Stimulated activated CD4-positive, alpha-beta T cell treated with anti-CD3 and anti-CD28 coated beads, Interleukin-15, amount 100 ng/mL, for 1 hour (primary cell): Measurements from ENCODE around the gene SYNGR3.

ENCODE experiments used
- DNase-seq, 2 donors: peaks; one replicate each; pipeline ENCODE4 v3.0.0-alpha.2; 2020; ENCODE audit warnings: low read depth in 1 of 2, low spot score in 1 of 2

Gene SYNGR3

GRCh38 chr16:1976951-1977874 lies 12.6 kb upstream of the SYNGR3 start:
- no peak for DNase-seq

- no peak for DNase-seq
Observed at GRCh38 chr16:1977875-1978268, 11.9 kb upstream of the SYNGR3 start.

DNA sequence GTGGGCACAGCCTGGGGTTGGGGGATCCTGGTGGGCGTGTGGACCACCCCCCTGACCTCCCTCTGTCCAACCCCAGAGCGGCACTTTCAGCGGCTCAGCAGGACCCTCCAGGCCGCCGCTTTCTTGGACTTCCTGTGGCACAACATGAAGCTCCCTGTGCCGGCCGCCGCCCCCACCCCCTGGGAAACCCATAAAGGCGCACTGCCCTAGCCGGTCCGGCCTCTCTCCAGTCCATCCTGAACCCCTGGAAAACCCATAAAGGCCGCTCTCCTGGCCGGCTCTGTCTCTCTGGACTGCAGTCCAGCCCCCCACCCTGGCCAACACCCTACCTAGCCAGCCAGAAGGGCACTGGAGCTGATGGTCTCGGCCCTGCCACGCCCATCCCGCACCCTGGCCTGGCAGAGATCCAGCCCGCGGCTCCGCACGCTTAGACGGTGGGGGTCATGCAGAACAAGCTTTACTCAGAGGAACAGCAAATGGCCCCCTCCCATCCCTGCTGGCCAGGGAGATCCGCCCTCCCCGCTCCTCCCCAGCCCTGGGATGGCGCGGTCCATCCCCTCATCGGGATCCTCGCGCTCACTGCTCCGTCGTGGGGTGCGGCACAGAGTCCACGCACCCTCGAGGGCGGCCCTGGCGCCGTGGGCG lies 11.2 kb upstream of the SYNGR3 start:
- DNase-seq, result no peak

DNA sequence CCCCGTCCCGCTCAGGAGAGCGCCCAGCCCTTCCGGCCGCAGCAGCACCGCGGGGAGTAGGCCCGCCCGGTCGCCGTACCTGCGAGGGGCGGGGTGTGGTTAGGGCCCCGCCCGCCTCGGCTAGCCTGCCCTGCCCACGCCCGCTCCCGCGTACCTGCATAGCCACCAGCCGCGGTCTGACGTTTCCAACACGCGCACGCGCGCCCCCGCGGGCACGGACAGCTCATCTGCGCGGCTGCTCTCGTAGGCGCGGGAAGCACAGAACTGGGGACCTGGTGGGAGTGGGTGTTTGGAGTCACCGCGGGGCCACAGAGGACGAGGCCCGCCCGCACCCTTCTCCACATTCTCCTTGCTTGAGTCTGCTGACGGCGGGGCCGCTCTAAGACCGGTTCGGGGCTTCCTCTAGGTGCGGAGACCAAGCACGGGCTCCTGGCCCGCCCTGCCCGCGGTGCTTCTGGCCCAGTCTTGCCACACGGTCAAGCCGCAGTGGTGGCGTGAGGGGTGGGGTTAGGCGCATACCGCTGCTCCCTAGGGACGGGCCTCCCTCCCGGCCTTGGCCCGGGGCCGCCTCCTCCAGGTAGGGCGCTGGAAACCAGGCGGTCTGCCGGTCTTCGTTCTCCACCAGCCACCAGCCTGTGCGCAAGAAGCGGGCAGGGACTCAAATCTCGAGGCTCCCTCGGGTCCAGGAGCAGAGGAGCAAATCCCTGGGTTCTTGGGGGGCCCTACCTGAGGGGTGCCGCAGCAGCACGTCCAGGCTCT lies 10.3 kb upstream of the SYNGR3 start:
- no peak for DNase-seq

- no peak for DNase-seq
Observed at GRCh38 chr16:1980030-1980769, 9.6 kb upstream of the SYNGR3 start.

DNA sequence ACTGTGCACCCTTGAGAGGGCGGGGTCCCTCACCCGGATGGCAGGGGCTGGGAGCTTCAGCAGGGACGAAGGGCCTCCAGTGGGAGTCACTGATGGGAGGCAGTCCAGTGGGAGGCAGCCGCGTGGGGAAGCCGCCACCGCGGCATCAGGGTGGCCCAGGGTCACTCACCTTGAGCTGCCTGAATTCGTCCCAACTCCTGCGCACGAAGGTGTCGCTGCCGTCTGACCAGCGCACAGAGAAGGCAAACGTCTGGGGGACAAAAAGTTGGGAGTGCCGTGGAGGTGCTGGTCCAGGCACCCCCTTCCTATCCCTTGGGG lies 9.0 kb upstream of the SYNGR3 start:
- DNase-seq, result no peak

GRCh38 chr16:1981398-1981836 lies 8.4 kb upstream of the SYNGR3 start, which contains the start of gene NOXO1:
Gene NOXO1, minus strand, starts transcription at chr16:1981469. Its CDS starts 290 bp downstream, at chr16:1981179.
- no peak for DNase-seq

DNA sequence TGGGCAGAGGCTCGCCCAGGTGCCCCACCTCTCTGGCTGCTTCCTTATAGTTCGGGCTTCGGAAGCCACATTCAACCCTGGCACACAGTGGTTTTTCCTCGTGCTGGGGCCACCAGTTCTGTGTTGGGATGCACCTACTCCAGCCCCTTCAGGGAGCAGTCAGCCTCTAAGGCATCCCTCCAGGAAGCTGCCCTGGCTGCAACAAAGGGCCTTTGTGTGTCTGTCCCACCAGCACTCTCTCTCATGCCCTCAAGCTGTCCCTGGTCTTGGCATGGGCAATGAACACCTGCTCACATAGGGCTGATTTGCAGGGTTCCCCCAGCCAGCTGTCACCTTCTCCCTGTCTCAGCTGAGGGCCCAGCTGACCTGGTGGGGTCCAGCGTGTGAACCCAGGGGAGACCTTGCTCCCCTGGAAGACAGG lies 7.7 kb upstream of the SYNGR3 start:
- DNase-seq, result no peak

GRCh38 chr16:1982991-1983543 lies 6.7 kb upstream of the SYNGR3 start:
- no peak for DNase-seq

- peak in 1 of 2 donors; percentile 42 for DNase-seq
Observed at GRCh38 chr16:1983544-1984346, 6.0 kb upstream of the SYNGR3 start, which contains the start of gene GFER. Gene GFER, plus strand, starts transcription at chr16:1984193. Its CDS starts 26 bp downstream, at chr16:1984219.

- DNase-seq, result no peak
Observed at GRCh38 chr16:1984347-1985225, 5.2 kb upstream of the SYNGR3 start.

DNA sequence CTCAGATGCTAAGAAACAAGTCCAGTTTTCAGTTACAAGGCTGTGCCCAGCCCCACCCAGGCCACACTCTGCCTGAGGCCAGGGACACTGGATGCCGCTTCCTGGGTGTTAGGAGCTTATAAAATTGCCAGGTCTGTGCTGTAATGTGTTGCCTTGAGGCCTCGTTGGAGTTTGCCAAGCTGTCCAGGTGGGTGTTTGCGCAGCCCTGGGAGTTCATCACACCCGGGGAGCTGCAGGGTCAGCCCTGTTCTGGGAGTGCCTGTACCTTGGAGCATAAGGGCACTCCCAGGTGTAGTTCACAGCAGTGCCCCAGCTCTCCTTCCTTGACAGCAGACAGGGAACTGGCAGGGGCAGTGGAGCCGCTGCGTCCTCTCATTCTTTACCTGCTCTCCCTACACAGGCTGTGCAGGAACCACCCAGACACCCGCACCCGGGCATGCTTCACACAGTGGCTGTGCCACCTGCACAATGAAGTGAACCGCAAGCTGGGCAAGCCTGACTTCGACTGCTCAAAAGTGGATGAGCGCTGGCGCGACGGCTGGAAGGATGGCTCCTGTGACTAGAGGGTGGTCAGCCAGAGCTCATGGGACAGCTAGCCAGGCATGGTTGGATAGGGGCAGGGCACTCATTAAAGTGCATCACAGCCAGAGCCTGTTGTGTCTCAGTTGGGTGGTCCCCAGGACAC lies 4.2 kb upstream of the SYNGR3 start:
- no peak for DNase-seq

DNA sequence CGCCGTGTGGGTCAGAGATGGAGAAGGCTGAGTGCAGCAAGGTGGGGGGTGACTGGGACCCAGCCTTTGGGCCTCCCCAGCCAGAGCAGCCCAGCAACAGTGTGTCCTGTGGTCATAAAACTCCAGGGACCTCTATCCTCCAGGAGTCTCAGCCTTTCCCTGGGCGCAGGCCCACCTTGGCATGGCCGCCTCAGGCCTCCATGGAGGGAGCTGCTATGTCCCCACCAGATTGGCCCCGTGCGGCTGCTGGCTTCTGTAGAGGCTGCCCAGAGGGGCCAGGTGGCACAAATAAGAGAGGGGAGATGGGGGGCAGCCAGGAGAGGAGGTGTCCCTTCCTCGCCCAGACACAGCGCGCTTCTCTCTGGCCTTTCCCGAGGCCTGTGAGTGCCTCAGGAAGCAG lies 2.6 kb upstream of the SYNGR3 start:
- no peak for DNase-seq

- DNase-seq, result no peak
Observed at GRCh38 chr16:1990101-1990350, 256 bp downstream of the SYNGR3 start.

- no peak for DNase-seq
Observed at GRCh38 chr16:1990351-1991134, 773 bp downstream of the SYNGR3 start.

DNA sequence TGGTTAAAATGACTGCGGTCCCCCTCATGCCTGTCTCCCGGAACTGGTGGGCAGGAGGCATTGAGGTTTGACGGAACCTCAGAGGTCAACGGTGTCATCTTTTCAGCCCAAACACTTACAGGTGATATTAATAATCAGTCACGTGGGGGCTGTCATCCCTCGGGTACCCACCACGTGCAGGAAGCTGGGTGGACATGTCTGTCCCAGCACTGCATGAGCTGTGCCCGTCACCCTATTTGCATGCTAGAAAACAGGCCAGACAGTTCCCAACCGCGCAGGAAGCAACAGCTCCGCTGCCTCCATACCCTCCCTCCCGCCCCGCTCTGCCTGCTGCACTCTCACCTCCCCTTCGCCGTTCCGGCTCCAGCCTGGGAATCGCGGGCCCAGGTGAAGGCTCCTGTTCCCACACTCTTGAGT lies 1.4 kb downstream of the SYNGR3 start:
- DNase-seq, result peak in 1 of 2 donors; percentile 26

GRCh38 chr16:1991588-1991947 lies 1.8 kb downstream of the SYNGR3 start:
- no peak for DNase-seq
